H9 (cell line): ENCODE measurements around the gene HLA-DMA. TPM values are rescaled to one million over a fixed set of nuclear protein-coding genes. Genes with fewer than 3 reads are reported as not detected.

Experiments used
- DNase-seq: peaks from one replicate; pipeline ENCODE4 v3.0.0-alpha.2; 2017
- H2AFZ ChIP-seq: one replicate; pipeline ENCODE4 v1.6.1; 2013; ENCODE audit warnings: mild to moderate bottlenecking, low read length, control low read depth, moderate library complexity
- H2AK5ac ChIP-seq: 2 replicates; pipeline ENCODE4 v1.6.1; 2013; ENCODE audit warnings: low read length, control low read depth, mixed read lengths; ENCODE audit not compliant: insufficient read length
- H2BK120ac ChIP-seq: one replicate; pipeline ENCODE4 v1.6.1; 2013; ENCODE audit warnings: low read depth, mild to moderate bottlenecking, low read length, control low read depth, inconsistent platforms; ENCODE audit not compliant: poor library complexity, severe bottlenecking
- H2BK12ac ChIP-seq: 2 replicates; pipeline ENCODE4 v1.6.1; 2013; ENCODE audit warnings: low read length, control low read depth, mixed read lengths, low read depth; ENCODE audit not compliant: insufficient read length
- H2BK15ac ChIP-seq: 2 replicates; pipeline ENCODE4 v1.6.1; 2013; ENCODE audit warnings: low read depth, low read length, control low read depth
- H2BK20ac ChIP-seq: one replicate; pipeline ENCODE4 v1.6.1; 2013; ENCODE audit warnings: low read depth, mild to moderate bottlenecking, low read length, control low read depth, inconsistent platforms; ENCODE audit not compliant: poor library complexity, severe bottlenecking
- H2BK5ac ChIP-seq: 2 replicates; pipeline ENCODE4 v1.6.1; 2013; ENCODE audit warnings: low read length, control low read depth, mixed read lengths; ENCODE audit not compliant: insufficient read length
- H3K14ac ChIP-seq: 2 replicates; pipeline ENCODE4 v1.6.1; 2013; ENCODE audit warnings: low read length, control low read depth; ENCODE audit not compliant: insufficient read depth
- H3K18ac ChIP-seq: 2 replicates; pipeline ENCODE4 v1.6.1; 2013; ENCODE audit warnings: low read depth, mild to moderate bottlenecking, mixed read lengths, low read length, control low read depth; ENCODE audit not compliant: insufficient read length
- H3K23ac ChIP-seq: 2 replicates; pipeline ENCODE4 v1.6.1; 2013; ENCODE audit warnings: low read length, control low read depth, mixed read lengths, low read depth; ENCODE audit not compliant: insufficient read length
- H3K23me2 ChIP-seq: 2 replicates; pipeline ENCODE4 v1.6.1; 2013; ENCODE audit warnings: low read depth, mild to moderate bottlenecking, mixed read lengths, low read length, control low read depth; ENCODE audit not compliant: insufficient read length, poor library complexity, severe bottlenecking
- H3K27ac ChIP-seq: 2 replicates; pipeline ENCODE4 v1.5.1; 2013; ENCODE audit warnings: low read length, control low read depth, mixed read lengths, low read depth; ENCODE audit not compliant: insufficient read length
- H3K27me3 ChIP-seq: 2 replicates; pipeline ENCODE4 v1.6.1; 2013; ENCODE audit warnings: low read length, control low read depth, inconsistent platforms; ENCODE audit not compliant: insufficient read depth
- H3K4ac ChIP-seq: 2 replicates; pipeline ENCODE4 v1.6.1; 2013; ENCODE audit warnings: low read depth, mild to moderate bottlenecking, control low read depth, inconsistent platforms, low read length, moderate library complexity
- H3K4me1 ChIP-seq: 2 replicates; pipeline ENCODE4 v1.6.1; 2013; ENCODE audit warnings: low read length, control low read depth, inconsistent platforms; ENCODE audit not compliant: insufficient read depth
- H3K4me2 ChIP-seq: 2 replicates; pipeline ENCODE4 v1.6.1; 2013; ENCODE audit warnings: low read length, control low read depth, mixed read lengths; ENCODE audit not compliant: insufficient read length, insufficient read depth
- H3K56ac ChIP-seq: 2 replicates; pipeline ENCODE4 v1.6.1; 2013; ENCODE audit warnings: low read depth, mild to moderate bottlenecking, mixed read lengths, low read length, control low read depth; ENCODE audit not compliant: insufficient read length
- H3K79me1 ChIP-seq: 2 replicates; pipeline ENCODE4 v1.6.1; 2013; ENCODE audit warnings: low read depth, mild to moderate bottlenecking, moderate library complexity, low read length, control low read depth, inconsistent platforms; ENCODE audit not compliant: insufficient read depth, poor library complexity, severe bottlenecking
- H3K79me2 ChIP-seq: 2 replicates; pipeline ENCODE4 v1.6.1; 2013; ENCODE audit warnings: low read length, control low read depth, inconsistent platforms; ENCODE audit not compliant: insufficient read depth
- H3K9ac ChIP-seq: 2 replicates; pipeline ENCODE4 v1.6.1; 2013; ENCODE audit warnings: low read length, control low read depth, mixed read lengths; ENCODE audit not compliant: insufficient read length; ENCODE audit errors: extremely low read depth
- H3K9me3 ChIP-seq: one replicate; pipeline ENCODE4 v1.6.1; 2013; ENCODE audit warnings: low read depth, low read length, inconsistent platforms; ENCODE audit not compliant: control insufficient read depth
- H3T11ph ChIP-seq: one replicate; pipeline ENCODE4 v1.6.1; 2013; ENCODE audit warnings: mild to moderate bottlenecking, low read length, control low read depth, inconsistent platforms
- H4K20me1 ChIP-seq: one replicate; pipeline ENCODE4 v1.6.1; 2013; ENCODE audit not compliant: control insufficient read depth, insufficient read length, insufficient read depth
- H4K5ac ChIP-seq: 2 replicates; pipeline ENCODE4 v1.6.1; 2013; ENCODE audit warnings: low read depth, mild to moderate bottlenecking, mixed read lengths, low read length, control low read depth; ENCODE audit not compliant: insufficient read length
- H4K8ac ChIP-seq: replicated peaks from 2 replicates; pipeline ENCODE4 v1.6.1; 2013; ENCODE audit warnings: low read length, control low read depth, mixed read lengths, low read depth; ENCODE audit not compliant: insufficient read length
- H4K91ac ChIP-seq: 2 replicates; pipeline ENCODE4 v1.6.1; 2013; ENCODE audit warnings: low read depth, mild to moderate bottlenecking, moderate library complexity, mixed read lengths, low read length, control low read depth; ENCODE audit not compliant: insufficient read length
- H3K27ac Mint-ChIP-seq, 3 experiments: 2 replicates in 2 of 3; 3 replicates in 1 of 3; pipeline ENCODE4 v1.8.0; 2020 to 2021; ENCODE audit warnings: mixed read lengths in 3 of 3, mild to moderate bottlenecking in 1 of 3, moderate library complexity in 1 of 3
- H3K27me3 Mint-ChIP-seq: 2 replicates; pipeline ENCODE4 v1.8.0; 2021; ENCODE audit warnings: low read depth, mild to moderate bottlenecking, moderate library complexity, mixed read lengths
- H3K36me3 Mint-ChIP-seq, 3 experiments: 2 replicates in 2 of 3; 3 replicates in 1 of 3; pipeline ENCODE4 v1.8.0; 2020 to 2021; ENCODE audit warnings: low read depth in 3 of 3, mixed read lengths in 3 of 3; ENCODE audit not compliant: insufficient read depth in 1 of 3
- H3K4me1 Mint-ChIP-seq, 2 experiments: 2 replicates each; pipeline ENCODE4 v1.8.0; 2020; ENCODE audit warnings: mixed read lengths in 2 of 2
- H3K4me3 Mint-ChIP-seq, 2 experiments: 2 replicates in 1 of 2; 3 replicates in 1 of 2; pipeline ENCODE4 v1.8.0; 2020 to 2021; ENCODE audit warnings: mild to moderate bottlenecking in 2 of 2, mixed read lengths in 2 of 2, moderate library complexity in 1 of 2
- H3K9me3 Mint-ChIP-seq, 2 experiments: 2 replicates in 1 of 2; 3 replicates in 1 of 2; pipeline ENCODE4 v1.8.0; 2020; ENCODE audit warnings: mild to moderate bottlenecking in 2 of 2, mixed read lengths in 2 of 2, moderate library complexity in 1 of 2
- WGBS: extraction: QIAGEN DNeasy Blood & Tissue Kit; methylation state at CpG from one replicate; pipeline ENCODE4 v1.1.7; 2013; ENCODE audit warnings: missing lambda C conversion rate, low lambda C conversion rate, mixed read lengths; ENCODE audit not compliant: insufficient read length; ENCODE audit errors: extremely low coverage; 5-methylcytosine and 5-hydroxymethylcytosine counted together
- total RNA-seq: library from RNA; stranded (reverse); gene quantifications from 2 replicates; pipeline ENCODE4 v1.2.1, GENCODE V29; 2021
- TF ChIP-seq, protein P1 (sequence below): fragments of 200-600 bp; sonication (generic); conservative IDR thresholded peaks from 3 replicates; pipeline ENCODE4 v1.8.0; 2021; ENCODE audit warnings: antibody characterized with exemption, mild to moderate bottlenecking

HLA-DMA gene
- total RNA-seq, 1 experiment from 2014 or later = 7.5 TPM

DNA sequence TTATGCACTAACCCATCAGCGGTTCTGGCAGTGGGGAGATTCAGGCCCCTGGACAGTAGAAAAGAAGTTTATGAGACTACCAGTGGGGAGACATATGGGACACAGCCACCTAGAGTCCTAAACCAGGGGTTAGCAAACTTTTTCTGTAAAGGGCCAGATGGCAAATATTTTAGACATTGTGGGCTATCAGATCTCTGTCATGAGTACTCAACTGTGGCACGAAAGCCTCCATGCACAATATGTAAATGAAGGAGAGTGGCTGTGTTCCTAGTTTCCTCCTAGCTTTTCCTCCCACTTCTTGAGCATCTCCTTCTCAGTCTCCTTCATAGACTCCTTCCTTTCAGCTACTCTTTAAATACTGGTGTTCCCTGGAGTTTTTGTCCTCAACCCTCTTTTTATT, 3.3 kb upstream of the HLA-DMA start:
- H2AFZ ChIP-seq = no peak overlapping the region
- H3K4me1 ChIP-seq = peaks cover 3% of the 10 kb centered on the region; the same call in 1 of the 2 replicates
- no peak overlapping the region for H4K8ac ChIP-seq
- no peak overlapping the region for H2AK5ac ChIP-seq
- WGBS = no CpG with 5 or more reads among the region's 2 CpGs
- H3K4ac ChIP-seq = no peak overlapping the region
- H3K18ac ChIP-seq = no peak overlapping the region
- no peak overlapping the region for H4K5ac ChIP-seq
- H3K27me3 Mint-ChIP-seq = no peaks in the 10 kb centered on the region
- no peak overlapping the region; a peak in 1 of 5 replicates for H3K4me3 Mint-ChIP-seq
- H3K23me2 ChIP-seq = no peaks in the 10 kb centered on the region
- no peak overlapping the region for H2BK120ac ChIP-seq
- no peak for DNase-seq
- H3T11ph ChIP-seq = no peak overlapping the region
- H3K27ac Mint-ChIP-seq = no peak overlapping the region
- no peak overlapping the region for H3K23ac ChIP-seq
- no peak overlapping the region for H4K91ac ChIP-seq
- H3K14ac ChIP-seq = no peak overlapping the region
- H3K36me3 Mint-ChIP-seq = no peaks in the 10 kb centered on the region
- H4K20me1 ChIP-seq = no peaks in the 10 kb centered on the region
- H2BK12ac ChIP-seq = no peak overlapping the region
- H2BK20ac ChIP-seq = no peak overlapping the region
- no peaks in the 10 kb centered on the region for H3K9me3 ChIP-seq
- no peaks in the 10 kb centered on the region; the same call in 1 of the 2 replicates for H3K27me3 ChIP-seq
- no peaks in the 10 kb centered on the region for H3K79me2 ChIP-seq
- no peak overlapping the region for H2BK5ac ChIP-seq
- H2BK15ac ChIP-seq = no peak overlapping the region
- H3K4me2 ChIP-seq = no peak overlapping the region
- peaks cover 16 to 18% of the 10 kb centered on the region in 2 experiments for H3K4me1 Mint-ChIP-seq
- no peak overlapping the region for H3K9ac ChIP-seq
- no peaks in the 10 kb centered on the region for H3K9me3 Mint-ChIP-seq
- no peak overlapping the region for H3K27ac ChIP-seq
- H3K79me1 ChIP-seq = no peaks in the 10 kb centered on the region
- H3K56ac ChIP-seq = no peak overlapping the region
- TF ChIP-seq, protein P1, sequence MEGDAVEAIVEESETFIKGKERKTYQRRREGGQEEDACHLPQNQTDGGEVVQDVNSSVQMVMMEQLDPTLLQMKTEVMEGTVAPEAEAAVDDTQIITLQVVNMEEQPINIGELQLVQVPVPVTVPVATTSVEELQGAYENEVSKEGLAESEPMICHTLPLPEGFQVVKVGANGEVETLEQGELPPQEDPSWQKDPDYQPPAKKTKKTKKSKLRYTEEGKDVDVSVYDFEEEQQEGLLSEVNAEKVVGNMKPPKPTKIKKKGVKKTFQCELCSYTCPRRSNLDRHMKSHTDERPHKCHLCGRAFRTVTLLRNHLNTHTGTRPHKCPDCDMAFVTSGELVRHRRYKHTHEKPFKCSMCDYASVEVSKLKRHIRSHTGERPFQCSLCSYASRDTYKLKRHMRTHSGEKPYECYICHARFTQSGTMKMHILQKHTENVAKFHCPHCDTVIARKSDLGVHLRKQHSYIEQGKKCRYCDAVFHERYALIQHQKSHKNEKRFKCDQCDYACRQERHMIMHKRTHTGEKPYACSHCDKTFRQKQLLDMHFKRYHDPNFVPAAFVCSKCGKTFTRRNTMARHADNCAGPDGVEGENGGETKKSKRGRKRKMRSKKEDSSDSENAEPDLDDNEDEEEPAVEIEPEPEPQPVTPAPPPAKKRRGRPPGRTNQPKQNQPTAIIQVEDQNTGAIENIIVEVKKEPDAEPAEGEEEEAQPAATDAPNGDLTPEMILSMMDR = no peak
